ENCODE results near the gene C8A.

GRCh38 chr1:56867491-56867890 lies 12.9 kb downstream of the C8A start:
- TF ChIP-seq, protein P1, sequence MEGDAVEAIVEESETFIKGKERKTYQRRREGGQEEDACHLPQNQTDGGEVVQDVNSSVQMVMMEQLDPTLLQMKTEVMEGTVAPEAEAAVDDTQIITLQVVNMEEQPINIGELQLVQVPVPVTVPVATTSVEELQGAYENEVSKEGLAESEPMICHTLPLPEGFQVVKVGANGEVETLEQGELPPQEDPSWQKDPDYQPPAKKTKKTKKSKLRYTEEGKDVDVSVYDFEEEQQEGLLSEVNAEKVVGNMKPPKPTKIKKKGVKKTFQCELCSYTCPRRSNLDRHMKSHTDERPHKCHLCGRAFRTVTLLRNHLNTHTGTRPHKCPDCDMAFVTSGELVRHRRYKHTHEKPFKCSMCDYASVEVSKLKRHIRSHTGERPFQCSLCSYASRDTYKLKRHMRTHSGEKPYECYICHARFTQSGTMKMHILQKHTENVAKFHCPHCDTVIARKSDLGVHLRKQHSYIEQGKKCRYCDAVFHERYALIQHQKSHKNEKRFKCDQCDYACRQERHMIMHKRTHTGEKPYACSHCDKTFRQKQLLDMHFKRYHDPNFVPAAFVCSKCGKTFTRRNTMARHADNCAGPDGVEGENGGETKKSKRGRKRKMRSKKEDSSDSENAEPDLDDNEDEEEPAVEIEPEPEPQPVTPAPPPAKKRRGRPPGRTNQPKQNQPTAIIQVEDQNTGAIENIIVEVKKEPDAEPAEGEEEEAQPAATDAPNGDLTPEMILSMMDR (conservative IDR thresholded peaks at IDR 0.05 in 1 of 2, IDR thresholded peaks at IDR 0.05 in 1 of 2; ENCODE audit: low read depth in 1 of 2, low read length in 2 of 2), result no peak
- TF ChIP-seq EZH2 (IDR thresholded peaks at IDR 0.05; ENCODE audit: low read length, missing control alignments), result no peak

Measured in fibroblast of lung (primary cell).